ENCODE results near the gene CEP97. TPM values are rescaled to one million over a fixed set of nuclear protein-coding genes. Genes with fewer than 3 reads are reported as not detected.
"Not testable (repeated sequence)": the region's sequence is repeated elsewhere in the genome, so short reads cannot be mapped to it uniquely, and the experiment has no call there.

The CEP97 gene
- polyA plus RNA-seq, 4 donors = 12.8 to 15.7 (median 14.1) TPM

- no peak for DNase-seq (ENCODE audit: low read depth in 4 of 4, low spot score in 3 of 4)
Measured at GRCh38 chr3:101701696-101702634, 22.4 kb upstream of the CEP97 start.

GRCh38 chr3:101702726-101703125 is 21.7 kb upstream of the CEP97 start:
- no peak for DNase-seq (ENCODE audit: low read depth in 4 of 4, low spot score in 3 of 4)

- no peak for DNase-seq (ENCODE audit: low read depth in 4 of 4, low spot score in 3 of 4)
Measured at GRCh38 chr3:101703169-101703568, 21.2 kb upstream of the CEP97 start.

GRCh38 chr3:101704639-101705038 is 19.8 kb upstream of the CEP97 start:
- not testable (repeated sequence) for DNase-seq (ENCODE audit: low read depth in 4 of 4, low spot score in 3 of 4)

- DNase-seq (ENCODE audit: low read depth in 4 of 4, low spot score in 3 of 4) = no peak
Measured at GRCh38 chr3:101709126-101709525, 15.3 kb upstream of the CEP97 start.

GRCh38 chr3:101718455-101718854 is 6.0 kb upstream of the CEP97 start:
- DNase-seq (ENCODE audit: low read depth in 4 of 4, low spot score in 3 of 4) = no peak

- DNase-seq (ENCODE audit: low read depth in 4 of 4, low spot score in 3 of 4) = no peak
Measured at GRCh38 chr3:101719604-101720185, 4.7 kb upstream of the CEP97 start.

- DNase-seq (ENCODE audit: low read depth in 4 of 4, low spot score in 3 of 4) = no peak
Measured at GRCh38 chr3:101720851-101721840, 3.3 kb upstream of the CEP97 start.

GRCh38 chr3:101722394-101723173 is 1.8 kb upstream of the CEP97 start:
- no peak for DNase-seq (ENCODE audit: low read depth in 4 of 4, low spot score in 3 of 4)

GRCh38 chr3:101725194-101725889 is 928 bp downstream of the CEP97 start:
- DNase-seq (ENCODE audit: low read depth in 4 of 4, low spot score in 3 of 4) = peak in 2 of 4 donors; percentile 26 to 34

- DNase-seq (ENCODE audit: low read depth in 4 of 4, low spot score in 3 of 4) = no peak
Measured at GRCh38 chr3:101725890-101726275, 1.5 kb downstream of the CEP97 start.

- no peak for DNase-seq (ENCODE audit: low read depth in 4 of 4, low spot score in 3 of 4)
Measured at GRCh38 chr3:101729586-101729985, 5.2 kb downstream of the CEP97 start.

GRCh38 chr3:101730839-101731238 is 6.4 kb downstream of the CEP97 start:
- no peak for DNase-seq (ENCODE audit: low read depth in 4 of 4, low spot score in 3 of 4)

- DNase-seq (ENCODE audit: low read depth in 4 of 4, low spot score in 3 of 4) = no peak
Measured at GRCh38 chr3:101732240-101732641, 7.8 kb downstream of the CEP97 start.

GRCh38 chr3:101735833-101736232 is 11.4 kb downstream of the CEP97 start:
- DNase-seq (ENCODE audit: low read depth in 4 of 4, low spot score in 3 of 4) = no peak

GRCh38 chr3:101741914-101742313 is 17.5 kb downstream of the CEP97 start:
- DNase-seq (ENCODE audit: low read depth in 4 of 4, low spot score in 3 of 4) = not testable (repeated sequence)

GRCh38 chr3:101744811-101745210 is 20.4 kb downstream of the CEP97 start:
- no peak for DNase-seq (ENCODE audit: low read depth in 4 of 4, low spot score in 3 of 4)

- not testable (repeated sequence) for DNase-seq (ENCODE audit: low read depth in 4 of 4, low spot score in 3 of 4)
Measured at GRCh38 chr3:101745934-101746333, 21.5 kb downstream of the CEP97 start.

- DNase-seq (ENCODE audit: low read depth in 4 of 4, low spot score in 3 of 4) = not testable (repeated sequence)
Measured at GRCh38 chr3:101753386-101754113, 29.1 kb downstream of the CEP97 start.
